K562 (cell line): ENCODE measurements around the gene GPR21. TPM values are rescaled to one million over a fixed set of nuclear protein-coding genes. Genes with fewer than 3 reads are reported as not detected.

ENCODE experiments used
- ADNP ChIP-seq: fragments of 200-800 bp; sonication (Bioruptor generic); IDR thresholded peaks from 2 replicates; pipeline ENCODE4 v1.6.1; 2016; ENCODE audit warnings: missing genetic modification characterization, missing compliant biosample characterization
- BRCA1 ChIP-seq, 2 experiments: fragments of 450-650 bp in 1 of 2; sonication (generic) in 1 of 2; formaldehyde crosslinking in 1 of 2; IDR thresholded peaks; 2 replicates each; pipeline versions ENCODE4 v1.5.0 to v1.6.1; 2017 to 2020; ENCODE audit warnings: mild to moderate bottlenecking in 1 of 2, missing genetic modification reagents in 1 of 2
- CLOCK ChIP-seq: fragments of 250-450 bp; sonication (Bioruptor Pico); IDR thresholded peaks from 2 replicates; pipeline ENCODE4 v1.4.0; 2020; ENCODE audit warnings: mild to moderate bottlenecking, moderate library complexity, borderline replicate concordance
- CREB5 ChIP-seq: fragments of 250-450 bp; sonication (Bioruptor Pico); IDR thresholded peaks from 2 replicates; pipeline ENCODE4 v1.5.0; 2020; ENCODE audit warnings: mild to moderate bottlenecking
- DIDO1 ChIP-seq: fragments of 450-650 bp; IDR thresholded peaks from 2 replicates; pipeline ENCODE4 v1.6.1; 2016; ENCODE audit warnings: low read depth, missing biosample characterization, missing genetic modification characterization
- HMGN3 ChIP-seq: IDR thresholded peaks from 2 replicates; pipeline ENCODE4 v1.6.1; 2011; ENCODE audit warnings: borderline replicate concordance, low read depth, mild to moderate bottlenecking, mixed read lengths, low read length; ENCODE audit not compliant: insufficient read length; ENCODE audit errors: extremely low read depth
- RBM34 ChIP-seq: fragments of 200-400 bp; formaldehyde crosslinking; IDR thresholded peaks from 2 replicates; pipeline ENCODE4 v1.6.1; 2018; ENCODE audit warnings: low read length, borderline replicate concordance; ENCODE audit not compliant: insufficient read depth
- RUNX1 ChIP-seq: sonication (generic); IDR thresholded peaks from 2 replicates; pipeline ENCODE4 v1.6.1; 2016; ENCODE audit warnings: antibody characterized with exemption, low read depth
- SMARCA5 ChIP-seq: fragments of 450-650 bp; IDR thresholded peaks from 2 replicates; pipeline ENCODE4 v1.6.1; 2016
- SNIP1 ChIP-seq: fragments of 450-650 bp; IDR thresholded peaks from 2 replicates; pipeline ENCODE4 v1.7.1; 2017; ENCODE audit warnings: low read depth, mild to moderate bottlenecking
- SRSF1 ChIP-seq: fragments of 200-400 bp; formaldehyde crosslinking; IDR thresholded peaks from 2 replicates; pipeline ENCODE4 v1.6.1; 2017; ENCODE audit warnings: mild to moderate bottlenecking, low read depth, low read length, moderate library complexity
- ZNF165 ChIP-seq: fragments of 250-450 bp; sonication (Bioruptor Pico); IDR thresholded peaks from 2 replicates; pipeline ENCODE4 v1.4.0; 2020; ENCODE audit warnings: borderline replicate concordance
- ZNF175 ChIP-seq: fragments of 200-800 bp; sonication (Bioruptor generic); IDR thresholded peaks from 2 replicates; pipeline ENCODE4 v1.6.1; 2016; ENCODE audit warnings: low read depth, mild to moderate bottlenecking, missing genetic modification characterization, missing compliant biosample characterization
- ZNF280B ChIP-seq: fragments of 250-450 bp; sonication (Bioruptor Pico); IDR thresholded peaks from 2 replicates; pipeline ENCODE4 v1.5.1; 2021; ENCODE audit warnings: mild to moderate bottlenecking
- ZNF436 ChIP-seq: fragments of 250-450, 450-650 bp; sonication (Bioruptor Pico); formaldehyde crosslinking; IDR thresholded peaks from 2 replicates; pipeline ENCODE4 v1.7.0; 2020; ENCODE audit warnings: mild to moderate bottlenecking
- ZNF507 ChIP-seq: conservative IDR thresholded peaks from 2 replicates; pipeline ENCODE4 v1.6.1; 2017; ENCODE audit warnings: missing genetic modification characterization, missing compliant biosample characterization
- polyA plus RNA-seq, 8 experiments: library from polyadenylated mRNA; depleted of rRNA in 4 of 8; stranded (reverse) in 5 of 8; unstranded in 3 of 8; fragments of >200 nt; fragmentation: Nextera tagmentation in 2 of 8; fragmentation: Illumina TruSeq in 1 of 8; extraction: Ambion mirVana in 2 of 8; extraction: Trizol in 1 of 8; gene quantifications; 2 replicates each; pipeline versions ENCODE4 v1.2.1 to v1.2.3, GENCODE V29; 2011 to 2014; ENCODE audit warnings: inconsistent platforms in 1 of 8, missing spikeins in 1 of 8
- total RNA-seq, 7 experiments: library from RNA; depleted of rRNA in 6 of 7; stranded (reverse); fragments of >200 nt in 6 of 7; fragmentation: Illumina TruSeq in 2 of 7; extraction: Trizol in 2 of 7; gene quantifications; 2 replicates each; pipeline versions ENCODE4 v1.2.1 to v1.2.3, GENCODE V29; 2011 to 2021; ENCODE audit warnings: low replicate concordance in 1 of 7
- TF ChIP-seq, protein P1 (sequence below), 2 experiments: fragments of 200-800 bp in 1 of 2; sonication (Bioruptor generic) in 1 of 2; sonication (generic) in 1 of 2; formaldehyde crosslinking in 1 of 2; IDR thresholded peaks in 1 of 2; conservative IDR thresholded peaks in 1 of 2; 2 replicates each; pipeline versions ENCODE4 v1.5.0 to v1.6.1; 2016 to 2020; ENCODE audit warnings: missing compliant biosample characterization in 1 of 2, missing genetic modification characterization in 1 of 2, missing genetic modification reagents in 1 of 2

The GPR21 gene
- total and polyA plus RNA-seq, 9 of the 15 experiments (the other 6 are each of a cell fraction or from before 2014, with no cell fraction given) = 0.16 to 0.83 (median 0.36) TPM; not detected in 6

DNA sequence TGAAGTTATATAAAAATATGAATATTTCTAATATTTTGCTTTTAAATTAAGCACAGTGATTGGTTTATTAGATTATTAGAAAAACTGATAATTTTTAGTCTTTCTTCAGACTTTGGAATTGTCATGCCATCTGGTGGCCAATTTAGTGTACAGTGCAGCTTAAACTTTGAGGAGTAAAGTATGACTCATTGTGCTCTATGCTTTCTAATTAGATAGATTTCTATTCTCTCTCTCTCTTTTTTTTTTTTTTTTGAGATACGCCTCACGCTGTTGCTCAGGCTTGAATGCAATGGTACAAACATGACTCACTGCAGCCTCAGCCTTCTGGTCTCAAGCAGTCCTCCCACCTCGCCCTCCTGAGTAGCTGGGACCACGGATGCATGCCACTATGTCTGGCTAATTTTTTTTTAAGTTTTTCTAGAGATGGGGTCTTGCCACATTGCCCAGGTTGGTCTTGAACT is 42.1 kb upstream of the GPR21 start (continued):
- TF ChIP-seq SMARCA5 (no peak), DIDO1 (tag) (no peak), ZNF507 (tag) (no peak), SNIP1 (no peak), ZNF280B (CRISPR knock-in tag) (no peak), ZNF175 (CRISPR knock-in tag) (no peak), RUNX1 (no peak), CREB5 (CRISPR knock-in tag) (no peak), CLOCK (CRISPR knock-in tag) (no peak), ZNF165 (CRISPR knock-in tag) (no peak), HMGN3 (no peak), RBM34 (no peak), SRSF1 (no peak), ZNF436 (CRISPR knock-in tag) (no peak), BRCA1 (IDR thresholded peaks at IDR 0.05) (no peak), BRCA1 (CRISPR knock-in tag; IDR thresholded peaks at IDR 0.05) (no peak), ADNP (no peak)
- TF ChIP-seq, protein P1, sequence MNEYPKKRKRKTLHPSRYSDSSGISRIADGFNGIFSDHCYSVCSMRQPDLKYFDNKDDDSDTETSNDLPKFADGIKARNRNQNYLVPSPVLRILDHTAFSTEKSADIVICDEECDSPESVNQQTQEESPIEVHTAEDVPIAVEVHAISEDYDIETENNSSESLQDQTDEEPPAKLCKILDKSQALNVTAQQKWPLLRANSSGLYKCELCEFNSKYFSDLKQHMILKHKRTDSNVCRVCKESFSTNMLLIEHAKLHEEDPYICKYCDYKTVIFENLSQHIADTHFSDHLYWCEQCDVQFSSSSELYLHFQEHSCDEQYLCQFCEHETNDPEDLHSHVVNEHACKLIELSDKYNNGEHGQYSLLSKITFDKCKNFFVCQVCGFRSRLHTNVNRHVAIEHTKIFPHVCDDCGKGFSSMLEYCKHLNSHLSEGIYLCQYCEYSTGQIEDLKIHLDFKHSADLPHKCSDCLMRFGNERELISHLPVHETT (CRISPR knock-in tag; conservative IDR thresholded peaks at IDR 0.05 in 1 of 2, IDR thresholded peaks at IDR 0.05 in 1 of 2) = no peak
